Skeletal muscle satellite cell (primary cell): ENCODE measurements around the gene CIAO3.

Experiments used
- H3K27me3 ChIP-seq: 2 replicates; pipeline ENCODE4 v1.7.0; 2013; ENCODE audit warnings: low read length; ENCODE audit not compliant: control insufficient read depth, insufficient read depth
- H3K36me3 ChIP-seq: 2 replicates; pipeline ENCODE4 v1.7.0; 2013; ENCODE audit warnings: mild to moderate bottlenecking, control low read depth, low read length; ENCODE audit not compliant: insufficient read depth
- H3K4me1 ChIP-seq: 2 replicates; pipeline ENCODE4 v1.7.0; 2013; ENCODE audit warnings: low read length; ENCODE audit not compliant: control insufficient read depth, insufficient read depth
- H3K4me2 ChIP-seq: 2 replicates; pipeline ENCODE4 v1.7.0; 2013; ENCODE audit warnings: mild to moderate bottlenecking, low read length
- H3K4me3 ChIP-seq: 2 replicates; pipeline ENCODE4 v1.7.0; 2013; ENCODE audit warnings: low read length
- H3K9ac ChIP-seq: 2 replicates; pipeline ENCODE4 v1.7.0; 2013; ENCODE audit warnings: mild to moderate bottlenecking, low read depth, low read length, moderate library complexity
- H3K9me3 ChIP-seq: replicated peaks from 2 replicates; pipeline ENCODE4 v1.7.0; 2013; ENCODE audit warnings: mild to moderate bottlenecking, control low read depth, low read length

Gene CIAO3

DNA sequence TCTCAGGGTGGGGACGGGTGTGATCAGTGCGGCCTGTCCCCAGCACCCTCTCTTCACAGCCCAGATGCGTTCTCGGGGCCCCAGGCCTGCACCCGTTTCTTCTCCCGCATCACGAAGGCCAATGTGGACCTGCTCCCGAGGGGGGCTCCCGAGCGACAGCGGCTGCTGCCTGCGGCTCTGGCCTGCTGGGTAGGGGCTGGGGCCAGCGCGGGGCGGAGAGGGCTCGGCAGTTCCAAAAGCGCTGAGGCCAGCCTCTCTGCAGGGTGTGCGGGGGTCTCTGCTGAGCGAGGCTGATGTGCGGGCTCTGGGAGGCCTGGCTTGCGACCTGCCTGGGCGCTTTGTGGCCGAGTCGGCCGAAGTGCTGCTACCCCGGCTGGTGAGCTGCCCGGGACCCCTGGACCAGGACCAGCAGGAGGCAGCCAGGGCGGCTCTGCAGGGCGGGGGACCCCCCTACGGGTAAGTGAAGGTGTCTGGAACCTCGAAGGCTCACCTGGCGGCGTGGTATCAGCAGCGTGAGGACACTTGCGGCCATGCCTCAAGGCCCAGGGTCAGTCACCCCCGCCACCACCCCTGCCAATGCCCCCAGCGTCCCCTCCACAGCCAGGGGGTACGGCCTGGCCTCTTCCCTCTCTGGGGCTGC is 24.2 kb upstream of the CIAO3 start:
- Histone ChIP-seq H3K4me1 (peaks cover 6% of the 10 kb centered on the region), H3K4me2 (no peak overlapping the region), H3K36me3 (no peaks in the 10 kb centered on the region), H3K27me3 (peaks cover 3% of the 10 kb centered on the region), H3K9me3 (no peaks in the 10 kb centered on the region), H3K9ac (no peak overlapping the region), H3K4me3 (no peak overlapping the region)

DNA sequence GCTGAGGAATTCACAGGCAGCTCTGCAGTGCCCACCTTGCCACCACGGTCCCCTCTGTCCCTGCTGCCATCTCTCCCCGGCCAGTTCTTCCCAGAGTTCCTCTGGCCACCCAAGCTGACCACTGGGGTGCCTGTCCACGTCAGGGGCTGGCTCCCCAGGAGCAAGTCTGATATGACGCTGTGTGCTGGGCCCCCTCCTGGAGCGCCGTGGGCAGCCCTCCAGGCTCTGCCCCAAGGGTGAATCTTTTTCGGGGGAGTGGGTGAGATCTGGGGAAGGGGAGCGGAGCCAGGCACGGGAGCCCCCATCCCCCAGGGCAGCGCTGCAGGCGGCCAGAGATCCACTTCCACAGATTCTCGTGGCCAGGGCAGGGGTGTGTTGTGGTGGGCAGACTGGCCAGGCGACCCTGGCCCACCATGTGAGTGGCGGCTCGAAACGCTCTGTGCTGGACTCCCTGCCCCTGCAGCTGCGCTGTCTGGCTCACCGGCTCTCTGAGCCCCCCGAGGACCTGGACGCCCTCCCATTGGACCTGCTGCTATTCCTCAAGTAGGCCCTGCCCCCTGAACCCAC is 23.5 kb upstream of the CIAO3 start:
- Histone ChIP-seq H3K36me3 (no peaks in the 10 kb centered on the region), H3K4me1 (peaks cover 6% of the 10 kb centered on the region), H3K9me3 (no peaks in the 10 kb centered on the region), H3K4me2 (no peak overlapping the region), H3K4me3 (no peak overlapping the region), H3K27me3 (peaks cover 3% of the 10 kb centered on the region), H3K9ac (no peak overlapping the region)

DNA sequence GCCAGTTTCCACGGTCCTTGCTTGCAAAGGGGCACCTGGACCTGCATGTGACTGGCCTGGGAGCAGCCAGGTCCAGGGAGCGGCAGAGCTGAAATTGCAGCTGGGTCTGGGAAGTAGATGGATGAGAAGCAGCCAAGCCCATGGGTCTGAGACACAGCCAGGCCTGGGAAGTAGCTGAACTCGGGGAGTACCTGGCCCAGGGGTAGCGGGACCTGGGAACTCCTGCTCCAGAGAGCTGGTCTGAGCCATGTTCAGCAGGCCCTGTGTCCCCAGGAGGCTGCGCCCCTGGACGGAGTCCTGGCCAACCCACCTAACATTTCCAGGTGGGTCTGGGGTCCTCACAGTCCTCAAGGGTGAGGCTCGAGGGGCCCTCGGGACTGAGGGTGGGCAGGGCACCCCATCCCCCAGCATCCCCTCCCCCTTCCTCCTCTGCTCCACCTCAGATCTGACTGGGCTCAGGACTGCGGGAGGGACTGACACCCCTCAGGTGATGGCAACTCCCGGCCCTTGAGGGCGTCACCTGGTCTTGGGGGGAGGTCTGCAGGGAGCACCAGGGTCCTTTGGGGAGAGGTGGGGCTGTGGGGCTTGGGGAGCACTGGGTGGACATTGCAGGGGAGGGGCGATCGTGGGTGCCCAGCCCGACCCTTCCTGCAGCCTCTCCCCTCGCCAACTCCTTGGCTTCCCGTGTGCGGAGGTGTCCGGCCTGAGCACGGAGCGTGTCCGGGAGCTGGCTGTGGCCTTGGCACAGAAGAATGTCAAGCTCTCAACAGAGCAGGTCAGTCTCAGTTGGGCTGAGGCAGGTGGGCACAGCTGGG is 22.8 kb upstream of the CIAO3 start:
- no peak overlapping the region for H3K9ac ChIP-seq

DNA sequence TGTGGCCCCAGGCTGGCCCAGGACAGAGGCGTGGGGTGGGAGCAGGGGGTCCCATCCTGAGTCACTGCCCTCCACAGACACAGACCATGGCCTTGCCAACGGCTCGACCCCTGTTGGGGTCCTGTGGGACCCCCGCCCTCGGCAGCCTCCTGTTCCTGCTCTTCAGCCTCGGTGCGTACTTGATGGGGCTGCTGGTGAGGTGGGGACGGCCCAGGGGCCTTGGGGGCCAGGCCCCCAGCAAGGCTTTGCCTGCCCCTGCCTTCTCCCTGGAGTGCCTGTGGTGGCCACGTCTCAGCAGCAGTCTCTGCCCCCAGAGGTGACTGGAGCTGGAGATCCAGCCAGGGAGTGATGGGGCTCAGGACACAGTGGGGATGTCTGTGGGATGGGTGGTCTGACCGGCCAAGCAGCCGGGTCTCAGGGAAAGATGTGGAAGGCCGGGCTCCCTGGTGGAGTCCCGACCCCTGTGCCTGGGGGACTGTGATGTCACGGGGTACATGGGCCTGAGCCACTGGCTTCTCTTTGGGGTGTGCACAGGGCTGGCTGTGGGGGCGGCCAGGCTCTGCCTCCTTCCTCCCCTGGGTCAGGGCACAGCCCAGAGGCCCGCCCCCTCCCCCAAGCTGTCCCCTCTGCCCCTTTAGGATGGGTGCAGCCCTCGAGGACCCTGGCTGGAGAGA is 21.9 kb upstream of the CIAO3 start:
- H3K36me3 ChIP-seq = no peaks in the 10 kb centered on the region
- peaks cover 3% of the 10 kb centered on the region for H3K27me3 ChIP-seq
- H3K4me2 ChIP-seq = no peak overlapping the region
- H3K4me1 ChIP-seq = peaks cover 6% of the 10 kb centered on the region
- no peak overlapping the region for H3K9ac ChIP-seq
- H3K4me3 ChIP-seq = no peak overlapping the region
- H3K9me3 ChIP-seq = no peaks in the 10 kb centered on the region

More for the DNA sequence above, 22.8 kb upstream of the CIAO3 start:
- Histone ChIP-seq H3K4me2 (no peak overlapping the region), H3K27me3 (peaks cover 3% of the 10 kb centered on the region), H3K36me3 (no peaks in the 10 kb centered on the region), H3K4me1 (peaks cover 6% of the 10 kb centered on the region), H3K4me3 (no peak overlapping the region), H3K9me3 (no peaks in the 10 kb centered on the region)

DNA sequence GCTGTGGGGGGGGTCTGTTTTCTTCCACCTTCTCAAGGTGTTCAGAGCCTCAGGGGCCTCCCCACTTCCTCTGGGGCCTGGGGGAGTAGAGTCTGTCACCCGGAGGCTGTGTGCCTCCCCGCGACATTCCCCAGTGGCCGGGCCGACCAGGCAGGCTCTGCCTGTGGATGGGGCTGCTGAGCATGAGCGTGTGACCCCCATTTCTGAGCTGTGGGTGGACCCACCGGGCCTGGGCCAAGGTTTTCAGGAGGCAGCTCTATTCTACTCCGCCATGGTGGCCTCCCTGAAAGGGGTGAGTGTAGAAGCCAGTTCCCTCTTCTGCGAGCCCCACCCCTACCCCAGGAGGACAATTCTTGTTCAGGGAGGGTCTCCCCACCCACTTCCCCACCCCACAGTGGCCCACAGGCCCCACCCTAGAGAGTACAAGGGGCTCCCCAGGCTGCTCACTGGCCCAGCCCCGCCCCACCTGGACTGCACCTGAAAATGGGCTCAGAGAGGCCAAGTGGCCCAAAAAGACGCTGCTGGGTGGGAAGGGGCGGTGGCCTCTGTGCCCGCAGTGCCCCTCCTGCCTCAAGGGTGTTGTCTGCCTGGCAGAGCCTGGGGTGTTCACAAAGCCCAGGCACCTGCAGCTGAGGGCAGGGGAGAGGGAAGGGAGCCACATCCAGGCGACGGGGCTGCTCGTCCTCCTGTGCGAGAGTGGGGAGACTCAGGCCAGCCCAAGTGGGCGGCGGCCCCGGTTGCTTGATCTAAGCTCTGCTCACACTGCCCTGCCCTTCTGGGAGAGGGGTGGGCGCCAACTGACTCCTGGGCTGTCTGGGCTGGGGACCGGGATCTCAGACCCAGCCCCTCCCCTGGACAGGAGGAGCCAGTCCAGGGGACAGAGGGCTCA is 21.1 kb upstream of the CIAO3 start:
- Histone ChIP-seq H3K27me3 (peaks cover 3% of the 10 kb centered on the region), H3K4me2 (no peak overlapping the region), H3K9me3 (no peaks in the 10 kb centered on the region), H3K4me3 (no peak overlapping the region), H3K9ac (no peak overlapping the region), H3K4me1 (peaks cover 6% of the 10 kb centered on the region), H3K36me3 (no peaks in the 10 kb centered on the region)

DNA sequence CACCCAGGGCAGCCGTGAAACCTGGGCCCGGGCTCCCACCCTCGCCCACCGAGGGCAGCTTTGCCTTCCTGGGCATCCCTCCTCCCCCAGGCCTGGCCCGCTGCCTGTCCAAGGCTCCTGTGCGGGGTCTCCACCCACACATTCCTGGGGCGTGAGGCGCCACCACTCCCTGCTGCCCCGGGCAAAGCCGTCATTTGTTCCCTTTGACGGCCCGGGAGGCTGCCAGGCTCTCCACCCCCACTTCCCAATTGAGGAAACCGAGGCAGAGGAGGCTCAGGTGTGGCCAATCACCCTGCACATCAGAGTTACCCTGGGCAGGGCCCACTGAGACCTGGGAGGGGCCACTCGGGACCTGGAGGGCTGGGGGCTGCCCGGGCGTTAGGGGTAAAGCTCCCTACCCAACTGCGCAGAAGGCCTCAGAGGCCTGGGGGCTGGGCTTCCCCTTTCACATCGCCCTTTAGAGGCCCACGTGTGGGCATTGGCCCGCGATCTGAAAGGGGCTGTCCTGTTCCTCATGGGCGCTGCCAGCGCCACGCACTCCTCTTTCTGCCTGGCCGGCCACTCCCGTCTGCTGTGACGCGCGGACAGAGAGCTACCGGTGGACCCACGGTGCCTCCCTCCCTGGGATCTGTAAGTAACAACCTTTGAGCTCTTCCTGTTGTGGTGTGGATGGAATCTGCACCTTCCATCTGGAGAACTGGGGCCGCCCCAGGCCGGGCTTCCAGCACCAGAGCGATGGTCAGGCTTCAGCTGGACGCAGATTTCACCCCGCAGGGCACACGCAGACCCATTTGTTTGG is 19.9 kb upstream of the CIAO3 start, which contains the start of gene MSLN:
TSS of gene MSLN (plus strand) at position 190 of the 799 bp plus-strand sequence. CDS start 1,947 bp downstream, outside the sequence.
- Histone ChIP-seq H3K9ac (no peak within 1 kb of the TSS), H3K9me3 (no peaks in the 10 kb centered on the region), H3K4me2 (no peak within 1 kb of the TSS), H3K4me1 (peaks cover 6% of the 10 kb centered on the region), H3K4me3 (no peak within 1 kb of the TSS), H3K36me3 (no peaks in the 10 kb centered on the region), H3K27me3 (peaks cover 3% of the 10 kb centered on the region)

DNA sequence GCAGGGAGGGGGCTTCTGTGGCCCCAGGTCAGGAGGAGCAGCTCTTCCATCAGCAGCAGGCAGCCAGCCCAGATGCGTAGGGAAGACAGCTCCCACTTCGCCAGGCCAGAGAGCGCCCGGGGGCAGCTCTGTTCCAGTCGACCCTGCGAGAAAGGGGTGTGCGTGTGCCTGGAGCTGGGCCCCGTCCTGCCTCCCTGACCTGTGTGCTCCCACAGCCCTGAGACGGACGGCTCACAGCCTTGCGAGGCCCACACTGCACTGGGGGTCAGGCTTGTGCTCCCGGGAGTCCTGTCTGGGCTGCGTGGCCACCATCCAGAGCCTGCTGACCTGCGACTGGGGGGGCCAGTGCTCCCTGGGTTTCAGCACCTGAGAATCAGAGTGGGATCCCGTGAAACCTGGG is 19.3 kb upstream of the CIAO3 start:
- peaks cover 3% of the 10 kb centered on the region for H3K27me3 ChIP-seq
- H3K9me3 ChIP-seq = no peaks in the 10 kb centered on the region
- H3K9ac ChIP-seq = no peak overlapping the region
- H3K36me3 ChIP-seq = no peaks in the 10 kb centered on the region
- no peak overlapping the region for H3K4me2 ChIP-seq
- no peak overlapping the region for H3K4me3 ChIP-seq
- H3K4me1 ChIP-seq = peaks cover 6% of the 10 kb centered on the region

DNA sequence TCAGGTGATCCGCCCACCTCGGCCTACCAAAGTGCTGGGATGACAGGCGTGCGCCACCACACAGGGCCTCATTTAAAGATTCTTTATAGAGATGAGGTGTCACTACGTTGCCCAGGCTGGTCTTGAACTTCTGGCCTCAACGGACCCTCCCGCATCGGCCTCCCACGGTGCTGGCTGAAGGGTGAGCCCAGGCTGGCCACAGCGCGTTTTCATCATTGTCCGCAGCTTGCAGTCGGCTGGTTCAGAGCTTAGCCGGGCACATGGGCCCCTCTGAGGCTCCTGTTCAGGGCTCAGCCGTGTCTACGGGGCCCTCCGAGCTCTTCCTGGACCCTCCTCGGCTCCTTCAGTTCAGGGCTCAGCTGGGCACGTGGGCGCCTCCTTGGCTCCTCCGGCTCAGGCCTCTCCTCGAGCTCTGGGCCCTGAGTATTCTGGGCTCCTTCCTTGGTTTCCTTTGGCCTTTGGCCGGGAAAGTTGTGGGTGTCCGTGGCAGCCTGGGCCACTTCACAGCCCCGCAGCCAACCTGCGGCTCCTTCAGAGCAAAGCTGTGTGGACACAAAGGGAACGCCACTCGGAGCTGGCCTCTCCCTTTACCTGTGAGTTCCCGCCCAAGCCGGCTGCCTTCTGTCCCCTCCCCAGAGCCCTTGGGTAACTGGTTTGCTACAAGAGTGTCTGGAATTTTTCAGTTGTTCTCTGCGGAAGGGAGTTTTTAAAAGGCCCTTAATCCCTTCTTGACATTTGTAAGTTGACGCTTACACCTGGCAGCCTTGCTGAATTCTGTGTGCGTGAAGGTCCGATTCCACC is 18.5 kb upstream of the CIAO3 start:
- Histone ChIP-seq H3K27me3 (peaks cover 3% of the 10 kb centered on the region), H3K4me2 (no peak overlapping the region), H3K36me3 (no peaks in the 10 kb centered on the region), H3K4me3 (no peak overlapping the region), H3K9ac (no peak overlapping the region), H3K4me1 (peaks cover 6% of the 10 kb centered on the region), H3K9me3 (no peaks in the 10 kb centered on the region)

DNA sequence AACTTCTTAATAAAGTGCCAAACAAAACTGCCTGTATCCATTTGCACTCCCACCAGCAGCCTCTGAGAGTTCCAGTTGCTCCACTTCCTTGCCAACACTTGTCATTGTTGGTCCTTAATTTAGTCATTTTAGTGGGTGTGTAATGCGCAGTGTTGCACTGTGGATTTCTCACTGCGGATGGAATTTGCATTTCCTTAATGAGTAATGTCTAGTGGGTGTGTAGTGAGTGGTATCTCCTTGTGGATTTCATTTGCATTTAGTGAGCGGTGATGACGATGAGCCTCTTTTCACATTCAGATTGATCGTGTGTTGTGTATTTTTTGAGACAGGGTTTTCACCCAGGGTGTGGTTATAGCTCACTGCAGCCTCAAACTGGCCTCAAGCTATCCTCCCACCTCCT is 15.6 kb upstream of the CIAO3 start:
- H3K4me3 ChIP-seq = no peak overlapping the region
- peaks cover 6% of the 10 kb centered on the region for H3K4me1 ChIP-seq
- no peak overlapping the region for H3K4me2 ChIP-seq
- H3K9ac ChIP-seq = no peak overlapping the region
- peaks cover 23% of the 10 kb centered on the region for H3K27me3 ChIP-seq
- no peaks in the 10 kb centered on the region for H3K36me3 ChIP-seq
- H3K9me3 ChIP-seq = no peaks in the 10 kb centered on the region

DNA sequence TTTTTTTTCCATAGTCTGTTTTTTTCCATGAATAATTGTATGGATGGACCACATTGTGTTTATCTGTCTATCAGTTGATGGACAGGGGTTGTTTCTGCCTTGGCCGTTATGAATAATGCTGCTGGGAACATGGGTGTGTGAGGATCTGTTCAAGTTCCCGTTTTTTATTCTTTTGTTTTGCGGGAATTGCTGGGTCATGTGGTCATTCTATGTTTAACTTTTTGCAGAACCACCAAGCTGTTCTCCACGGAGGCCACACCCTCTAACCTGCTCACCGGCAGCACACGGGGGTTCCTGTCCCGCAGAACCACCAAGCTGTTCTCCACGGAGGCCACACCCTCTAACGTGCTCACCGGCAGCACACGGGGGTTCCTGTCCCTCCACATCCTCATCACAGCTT is 13.9 kb upstream of the CIAO3 start:
- H3K4me3 ChIP-seq = no peak overlapping the region
- no peak overlapping the region for H3K4me2 ChIP-seq
- H3K4me1 ChIP-seq = no peaks in the 10 kb centered on the region
- no peak overlapping the region for H3K9ac ChIP-seq
- H3K27me3 ChIP-seq = peaks cover 29% of the 10 kb centered on the region
- no peaks in the 10 kb centered on the region for H3K9me3 ChIP-seq
- H3K36me3 ChIP-seq = no peaks in the 10 kb centered on the region
